Measurements from ENCODE around the gene RMI2.

RMI2 gene

GRCh38 chr16:11329071-11329491 lies 16.2 kb upstream of the RMI2 start:
- DNase-seq (ENCODE audit: low spot score), result peak; percentile 26

GRCh38 chr16:11329891-11330290 lies 15.4 kb upstream of the RMI2 start:
- DNase-seq (ENCODE audit: low spot score), result no peak

DNA sequence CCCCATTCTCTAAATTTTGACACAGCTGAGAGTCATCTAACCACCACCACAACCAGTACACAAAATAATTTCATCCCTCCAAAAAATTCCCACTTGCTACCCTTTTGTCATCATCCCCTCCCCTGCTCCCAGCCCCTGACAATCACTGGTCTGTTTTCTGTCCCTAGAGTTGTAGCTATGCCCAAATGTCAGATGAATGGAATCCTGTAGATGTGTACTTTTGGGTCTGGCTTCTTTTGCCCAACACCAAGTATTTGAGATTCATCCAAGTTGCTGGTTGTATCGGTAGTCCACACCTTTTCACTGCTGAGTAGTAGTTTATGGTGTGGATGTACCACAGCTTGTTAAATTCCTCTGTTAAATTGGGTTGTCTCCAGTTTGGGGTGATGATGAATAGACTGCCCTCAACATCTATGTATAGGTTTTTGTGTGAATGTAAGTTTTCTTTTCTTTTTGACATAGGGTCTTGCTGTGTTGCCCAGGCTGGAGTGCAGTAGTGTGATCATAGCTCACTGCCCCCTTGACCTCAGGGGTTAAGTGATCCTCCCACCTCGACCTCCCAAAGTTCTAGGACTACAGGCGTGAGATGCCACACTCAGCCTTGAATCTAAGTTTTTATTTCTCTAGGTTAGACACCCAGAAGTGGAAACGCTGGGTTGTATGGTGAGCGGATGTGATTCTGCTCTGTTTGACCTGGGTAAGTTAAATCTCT lies 14.6 kb upstream of the RMI2 start:
- no peak for DNase-seq (ENCODE audit: low spot score)

- no peak for DNase-seq (ENCODE audit: low spot score)
These were observed 13.3 kb upstream of the RMI2 start for GRCh38 chr16:11331967-11332366.

DNA sequence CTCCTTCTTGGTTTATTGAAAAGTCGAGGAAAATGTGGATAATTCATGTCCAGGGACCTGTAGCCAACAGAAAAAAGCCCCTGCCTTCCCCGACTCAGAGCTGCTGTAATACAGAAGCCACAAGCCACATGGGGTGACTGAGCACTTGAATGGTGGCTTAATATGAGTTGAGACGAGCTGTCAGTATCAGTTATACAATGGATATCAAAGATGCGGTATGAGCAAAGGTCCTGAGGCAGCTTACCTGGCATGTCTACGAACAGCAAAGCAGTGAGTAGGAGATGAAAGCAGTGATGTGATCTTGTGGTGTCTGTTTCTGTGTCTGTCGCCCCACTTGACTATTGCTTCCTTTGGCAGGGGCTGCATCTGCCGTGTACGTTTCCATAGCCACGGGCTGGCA lies 12.2 kb upstream of the RMI2 start:
- no peak for DNase-seq (ENCODE audit: low spot score)

DNA sequence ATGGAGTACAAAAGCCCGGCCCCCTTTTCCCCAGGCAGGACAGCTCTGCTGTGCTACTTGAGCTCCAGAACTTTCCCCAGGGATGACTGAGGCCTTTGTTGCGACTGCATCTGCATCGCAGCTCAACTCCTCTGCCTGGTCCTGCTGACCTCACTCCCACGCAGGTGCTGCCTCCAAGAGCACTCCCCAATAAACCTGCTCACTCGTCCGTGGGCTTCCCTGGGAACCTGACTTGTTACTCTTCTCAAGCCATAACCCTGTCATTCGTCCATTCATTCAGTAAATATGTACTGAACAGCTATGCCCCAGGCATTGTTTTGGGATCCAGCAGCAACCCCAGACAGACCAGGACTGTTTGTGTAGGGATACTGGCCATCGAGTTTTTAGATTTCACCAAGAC lies 11.6 kb upstream of the RMI2 start:
- DNase-seq (ENCODE audit: low spot score), result no peak

DNA sequence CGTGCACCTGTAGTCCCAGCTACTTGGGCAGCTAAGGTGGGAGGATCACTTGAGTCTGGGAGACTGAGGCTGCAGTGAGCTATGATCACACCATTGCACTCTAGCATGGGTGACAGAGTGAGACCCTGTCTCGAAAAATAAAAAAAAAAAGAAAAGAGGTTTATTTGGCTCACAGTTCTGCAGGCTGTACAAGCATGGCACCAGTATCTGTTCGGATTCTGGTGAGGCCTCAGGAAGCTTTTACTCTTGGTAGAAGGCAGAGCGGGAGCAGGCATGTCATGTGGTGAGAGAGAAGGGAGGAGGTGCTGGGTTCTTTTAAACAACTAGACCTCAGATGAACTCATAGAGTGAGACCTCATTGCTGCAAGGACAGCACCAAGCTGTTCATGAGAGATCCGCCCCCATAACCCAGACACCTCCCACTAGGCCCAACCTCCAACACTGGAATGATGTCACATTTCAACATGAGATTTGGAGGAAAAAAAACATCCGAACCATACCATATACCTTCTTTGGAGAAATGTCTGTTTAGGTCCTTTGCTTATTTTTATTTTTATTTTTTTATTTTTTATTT lies 10.3 kb upstream of the RMI2 start:
- no peak for DNase-seq (ENCODE audit: low spot score)

DNA sequence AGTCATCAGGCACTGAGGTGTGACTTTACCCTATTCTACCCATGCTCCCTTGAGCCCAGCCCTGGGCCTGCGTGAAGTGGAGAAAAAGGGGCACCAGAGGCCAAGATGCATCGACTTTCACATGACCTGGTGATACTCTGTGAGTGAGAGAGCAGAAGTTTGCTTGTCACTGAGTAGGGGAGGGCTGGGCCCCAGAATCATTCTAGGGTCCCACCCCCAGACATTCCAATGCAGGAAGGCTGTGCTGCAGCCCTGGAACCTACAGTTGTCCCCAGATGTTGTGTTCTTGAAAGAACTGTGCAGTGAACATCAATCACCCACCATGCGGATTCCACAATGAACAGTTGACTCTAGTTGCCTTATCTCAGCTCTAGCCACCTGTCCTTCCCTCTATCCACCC lies 6.2 kb upstream of the RMI2 start:
- no peak for DNase-seq (ENCODE audit: low spot score)

DNA sequence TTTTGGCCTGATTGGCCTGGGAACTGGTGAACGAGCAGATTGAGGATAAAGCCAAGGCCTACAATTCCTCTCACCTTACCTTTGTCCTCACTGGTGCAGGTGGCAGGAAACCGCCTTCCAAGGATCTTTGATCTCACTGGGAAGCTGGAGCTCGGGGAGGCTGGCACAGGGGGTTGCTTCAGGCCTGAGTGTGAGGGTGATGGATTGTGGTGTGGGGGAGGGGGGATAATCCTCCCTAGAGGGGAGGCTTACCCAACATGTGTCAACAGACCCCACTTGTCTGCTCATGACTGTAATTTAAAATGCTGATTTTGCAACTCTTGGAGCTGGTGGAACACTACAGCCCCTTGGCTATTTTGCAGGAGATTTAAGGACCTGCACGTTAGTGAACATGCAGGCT lies 4.5 kb upstream of the RMI2 start:
- DNase-seq (ENCODE audit: low spot score), result no peak

GRCh38 chr16:11341371-11341770 lies 3.9 kb upstream of the RMI2 start:
- no peak for DNase-seq (ENCODE audit: low spot score)

- DNase-seq (ENCODE audit: low spot score), result no peak
These were observed 3.0 kb upstream of the RMI2 start for GRCh38 chr16:11342021-11342855.

- DNase-seq (ENCODE audit: low spot score), result no peak
These were observed 1.6 kb downstream of the RMI2 start for GRCh38 chr16:11346700-11347319.

GRCh38 chr16:11347831-11348230 lies 2.6 kb downstream of the RMI2 start:
- no peak for DNase-seq (ENCODE audit: low spot score)

GRCh38 chr16:11348737-11349598 lies 3.7 kb downstream of the RMI2 start:
- DNase-seq (ENCODE audit: low spot score), result no peak

GRCh38 chr16:11349599-11350276 lies 4.5 kb downstream of the RMI2 start:
- no peak for DNase-seq (ENCODE audit: low spot score)

- DNase-seq (ENCODE audit: low spot score), result no peak
These were observed 5.3 kb downstream of the RMI2 start for GRCh38 chr16:11350519-11350918.

DNA sequence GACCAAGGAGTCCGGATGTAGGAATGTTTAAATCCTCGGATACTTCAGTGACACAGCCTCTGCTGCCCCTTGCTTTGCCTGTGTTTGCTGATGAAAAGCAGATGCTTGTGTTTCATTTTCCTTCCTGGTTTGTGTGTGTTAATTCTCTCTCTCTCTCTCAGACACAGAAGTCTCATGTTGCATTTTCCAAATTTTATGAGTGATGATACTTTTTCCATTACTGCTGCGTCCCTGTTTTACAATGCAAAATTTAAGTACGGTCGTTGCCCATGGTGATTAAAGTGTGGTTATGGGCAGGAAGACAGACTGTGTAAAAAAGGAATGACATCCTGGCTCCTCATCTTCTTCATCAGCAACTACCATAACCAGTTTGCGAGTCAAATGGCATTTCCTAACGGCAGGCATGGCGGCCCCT lies 5.7 kb downstream of the RMI2 start:
- no peak for DNase-seq (ENCODE audit: low spot score)

GRCh38 chr16:11353158-11353557 lies 7.9 kb downstream of the RMI2 start:
- DNase-seq (ENCODE audit: low spot score), result no peak

GRCh38 chr16:11354407-11354732 lies 9.1 kb downstream of the RMI2 start:
- DNase-seq (ENCODE audit: low spot score), result peak; percentile 6

DNA sequence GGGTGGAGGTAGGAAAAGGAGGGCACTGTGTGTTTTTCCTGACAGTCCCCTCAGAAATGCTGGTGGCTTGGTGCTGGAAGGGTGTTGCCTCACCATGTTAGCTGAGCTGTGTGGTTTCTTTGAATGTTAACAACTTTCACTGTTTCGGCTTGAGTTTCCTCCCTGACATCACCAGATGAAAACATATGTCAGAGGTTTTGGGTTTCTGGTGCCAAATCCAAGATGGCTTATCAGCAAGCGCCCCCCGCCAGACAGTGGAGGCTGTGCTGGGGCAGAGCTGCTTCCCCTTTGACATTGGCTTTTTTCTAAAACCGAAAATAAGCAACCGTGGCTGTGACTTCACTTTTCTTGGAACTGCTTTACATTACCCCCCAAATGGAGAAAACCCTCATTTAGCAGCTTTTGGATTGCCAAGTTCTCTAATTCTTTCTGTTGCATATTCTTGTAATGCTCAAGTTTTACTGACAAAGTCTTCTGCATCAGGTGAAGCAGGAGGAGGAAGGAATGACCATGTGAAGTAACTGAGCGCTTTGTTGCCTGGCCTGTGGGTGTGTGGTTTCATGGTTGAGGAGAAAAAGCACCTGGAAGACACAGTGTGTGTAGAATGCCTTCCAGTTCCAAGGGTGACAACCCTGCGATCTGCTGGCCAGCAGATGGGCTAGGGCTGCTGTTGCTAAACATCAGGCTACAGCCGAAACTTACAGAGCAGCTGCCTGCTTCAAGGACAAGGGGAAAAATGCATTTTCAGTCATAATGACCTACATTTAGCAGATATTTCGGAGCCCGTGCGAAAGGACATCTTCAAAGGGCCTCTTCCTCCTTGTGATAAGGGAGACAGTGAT lies 9.7 kb downstream of the RMI2 start:
- peak; percentile 91 for DNase-seq (ENCODE audit: low spot score)
